Stimulated activated CD4-positive, alpha-beta T cell treated with anti-CD3 and anti-CD28 coated beads, Interleukin-15, amount 100 ng/mL, for 1 hour (primary cell): ENCODE results near the gene CEP83.

Source experiments
- DNase-seq, 2 donors: peaks; one replicate each; pipeline ENCODE4 v3.0.0-alpha.2; 2020; ENCODE audit warnings: low read depth in 1 of 2, low spot score in 1 of 2

CEP83 gene

DNA sequence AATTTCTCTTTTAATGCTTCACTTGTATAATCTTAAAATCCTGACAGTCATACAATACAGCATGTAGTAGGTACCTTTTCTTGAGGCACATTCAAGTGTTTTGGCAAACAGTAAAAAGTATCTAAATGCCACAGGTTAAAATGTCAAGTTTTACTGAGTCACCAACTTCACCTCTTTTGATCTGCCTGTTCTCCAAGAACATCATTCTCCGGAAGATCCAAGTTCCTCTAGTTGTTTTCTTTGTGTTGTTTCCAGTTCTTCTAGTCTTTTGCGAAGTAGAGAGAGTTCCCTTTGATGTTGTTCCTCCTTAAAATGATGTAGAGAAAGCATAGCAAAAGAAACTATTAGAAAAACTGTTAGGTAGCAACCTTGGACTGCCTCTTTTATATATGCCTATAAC, 151.1 kb downstream of the CEP83 start:
- DNase-seq: no peak

DNA sequence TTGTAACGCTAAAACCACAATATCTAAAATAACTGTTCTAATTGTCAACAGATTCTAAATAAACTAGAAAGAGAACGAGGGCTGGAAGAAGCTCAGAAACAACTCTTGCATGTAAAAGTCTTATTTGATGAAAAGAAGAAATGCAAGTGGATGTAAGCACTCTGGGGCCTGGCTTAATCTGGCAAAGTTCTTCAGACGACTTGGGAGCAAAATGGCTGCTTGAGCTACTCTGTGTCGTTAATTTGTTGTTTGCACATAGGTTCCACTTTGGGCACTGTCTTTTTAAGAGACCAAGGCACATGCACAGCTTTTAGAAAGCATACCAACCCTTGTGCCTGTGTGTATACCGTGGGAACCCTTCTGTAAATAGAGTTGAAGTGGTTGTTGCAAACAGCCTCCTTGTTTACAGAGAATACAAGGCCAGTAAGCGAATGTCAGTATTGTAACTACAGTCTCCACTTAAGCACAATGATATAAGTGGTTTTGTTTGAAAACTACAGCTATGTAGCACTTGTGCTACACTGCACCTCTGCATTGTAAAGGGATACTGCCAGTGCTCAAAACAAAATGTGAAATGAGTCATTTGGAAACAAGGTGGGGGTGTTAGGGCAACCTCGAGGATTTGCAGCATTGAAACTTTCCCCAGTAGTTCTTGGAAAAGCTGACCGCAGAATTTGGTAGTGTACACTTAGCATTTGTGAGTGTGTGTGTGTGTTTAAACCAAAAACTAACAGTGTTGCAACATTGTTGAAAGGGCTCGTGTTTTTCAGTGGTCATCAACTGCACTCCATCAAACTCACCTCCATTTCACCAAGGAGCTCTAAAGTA, 154.3 kb downstream of the CEP83 start:
- no peak for DNase-seq

DNA sequence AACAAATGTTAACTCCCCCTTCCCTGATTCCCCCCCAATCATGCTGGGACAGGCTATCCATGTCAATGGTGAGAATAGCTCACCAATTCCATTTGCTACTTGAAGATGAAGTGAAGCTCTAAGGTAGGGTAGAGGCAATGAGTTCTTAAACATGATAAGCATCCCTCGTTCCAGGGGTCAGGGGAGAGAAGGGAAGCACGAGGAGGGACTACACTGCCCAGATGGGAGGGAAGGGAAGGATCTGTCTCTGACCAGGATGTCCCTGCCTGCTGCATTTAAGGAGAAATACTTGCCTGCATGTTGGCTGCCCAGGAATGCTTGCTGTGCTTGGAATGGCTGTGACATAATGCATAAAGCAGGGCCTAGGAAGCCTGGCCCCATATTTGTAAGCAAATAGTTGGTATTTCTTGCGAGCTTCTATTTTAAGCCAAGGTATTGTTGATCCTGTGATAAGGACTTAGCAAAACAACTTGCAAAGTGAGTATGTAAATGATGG, 155.1 kb downstream of the CEP83 start:
- DNase-seq: no peak

DNA sequence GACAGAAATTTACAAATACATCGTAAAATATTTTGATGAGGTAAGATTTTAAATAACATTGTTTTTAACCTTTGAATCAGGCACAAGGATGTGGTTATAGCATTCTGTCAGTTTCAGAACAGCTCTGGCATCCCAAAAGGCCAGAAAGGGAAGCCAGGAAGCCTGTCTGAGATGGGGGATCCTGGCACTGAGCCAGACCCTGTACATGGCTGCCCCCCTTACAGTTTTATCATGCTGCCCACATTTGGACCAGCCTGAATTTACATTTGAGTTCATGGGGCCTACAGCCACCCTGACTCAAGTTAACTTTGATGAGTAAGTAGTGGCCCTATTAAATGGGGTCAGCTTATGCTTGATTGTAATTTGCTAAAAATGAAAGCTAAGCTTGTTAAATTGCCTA, 155.7 kb downstream of the CEP83 start:
- no peak for DNase-seq

DNA sequence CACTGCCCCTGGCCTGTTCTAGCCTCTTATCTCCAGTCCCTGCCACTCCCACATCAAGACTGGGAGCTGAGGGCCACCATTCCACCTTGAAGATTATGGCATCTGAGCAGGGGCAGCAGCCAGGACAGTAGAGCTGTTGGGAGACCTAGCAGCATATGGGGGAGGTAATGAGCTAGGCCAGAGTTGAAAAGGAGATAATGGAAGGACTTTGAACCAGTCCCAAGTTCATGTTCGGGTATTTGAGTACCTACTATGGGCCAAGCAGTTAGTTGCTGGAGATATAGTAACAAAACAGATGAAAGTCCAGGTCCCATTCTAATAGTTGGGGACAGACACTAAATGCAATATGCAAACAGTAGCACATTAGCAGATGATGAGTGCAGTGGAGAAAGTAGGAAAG, 159.8 kb downstream of the CEP83 start:
- DNase-seq: no peak

DNA sequence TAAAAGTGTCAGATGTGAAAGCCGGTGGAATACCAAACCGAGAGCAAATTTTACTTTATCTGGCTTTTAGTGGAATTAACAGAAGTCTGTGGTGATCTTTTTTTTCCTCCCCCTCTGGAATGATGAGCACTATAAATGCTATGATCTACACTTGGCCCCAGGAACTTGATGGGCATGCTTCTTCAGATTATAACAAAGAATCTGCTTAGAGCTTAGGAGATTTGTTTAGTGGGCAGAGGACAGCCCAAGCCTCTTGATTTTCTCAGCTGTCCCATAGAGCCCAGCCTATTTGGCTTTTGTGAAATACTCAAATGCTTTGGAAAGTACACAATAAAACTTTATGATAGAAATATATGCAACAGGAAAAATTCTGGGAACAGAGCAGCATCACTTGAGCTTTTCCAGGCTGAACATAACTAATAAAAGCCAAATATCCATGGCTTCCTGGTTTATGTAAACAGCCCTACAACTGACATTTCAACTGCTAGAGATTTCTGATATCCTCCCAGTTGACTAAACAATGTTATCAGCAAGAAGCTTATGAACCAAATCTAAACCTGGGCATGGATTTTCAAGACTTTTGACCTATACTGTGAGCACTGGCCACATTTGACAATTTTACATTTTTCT, 161.7 kb downstream of the CEP83 start:
- DNase-seq: no peak

DNA sequence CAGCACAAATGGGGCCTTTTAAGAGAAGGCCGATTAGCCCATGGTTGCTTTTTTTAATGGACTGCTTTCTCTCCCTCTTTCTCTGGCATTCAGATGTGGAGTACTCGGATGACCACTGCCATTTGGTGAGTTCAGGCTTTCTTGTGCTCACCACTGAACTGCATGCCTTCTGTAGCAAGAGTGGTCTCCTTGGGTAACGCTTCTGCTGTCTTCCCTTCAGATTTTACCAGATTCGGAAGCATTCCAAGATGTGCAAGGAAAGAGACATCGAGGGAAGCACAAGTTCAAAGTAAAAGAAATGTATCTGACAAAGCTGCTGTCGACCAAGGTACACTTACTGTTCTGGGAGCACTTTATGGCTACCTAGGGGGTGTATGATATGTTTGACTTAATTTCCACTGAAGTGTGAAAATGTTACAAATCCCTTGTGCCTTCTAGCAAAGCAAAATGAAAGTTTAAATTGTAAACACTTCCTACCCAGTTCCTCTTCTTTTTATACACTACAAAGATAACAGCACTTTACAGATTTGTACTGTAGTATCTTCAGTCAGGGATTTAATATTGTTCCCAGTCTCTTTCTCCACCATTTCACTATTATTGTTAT, 162.5 kb downstream of the CEP83 start:
- DNase-seq: no peak

DNA sequence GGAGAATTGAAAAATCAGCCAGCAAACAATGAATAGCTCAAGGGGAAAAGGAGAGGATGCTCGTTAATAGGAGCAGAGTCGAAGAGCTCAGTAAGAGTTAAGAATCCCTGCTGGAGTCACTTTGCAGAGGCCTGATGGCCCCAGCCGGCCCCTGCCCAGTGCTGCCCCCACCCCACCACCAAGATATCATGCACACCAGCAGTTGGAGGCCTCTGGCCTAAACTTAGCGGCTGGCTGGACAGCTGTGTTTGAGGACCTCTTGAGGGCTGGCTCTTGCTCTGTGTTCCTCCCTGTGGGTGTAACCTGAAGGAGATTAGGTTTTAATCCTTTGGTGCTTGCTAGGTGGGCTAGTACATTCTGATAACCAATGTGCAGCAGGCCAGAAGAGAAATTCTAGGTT, 169.3 kb downstream of the CEP83 start:
- no peak for DNase-seq

DNA sequence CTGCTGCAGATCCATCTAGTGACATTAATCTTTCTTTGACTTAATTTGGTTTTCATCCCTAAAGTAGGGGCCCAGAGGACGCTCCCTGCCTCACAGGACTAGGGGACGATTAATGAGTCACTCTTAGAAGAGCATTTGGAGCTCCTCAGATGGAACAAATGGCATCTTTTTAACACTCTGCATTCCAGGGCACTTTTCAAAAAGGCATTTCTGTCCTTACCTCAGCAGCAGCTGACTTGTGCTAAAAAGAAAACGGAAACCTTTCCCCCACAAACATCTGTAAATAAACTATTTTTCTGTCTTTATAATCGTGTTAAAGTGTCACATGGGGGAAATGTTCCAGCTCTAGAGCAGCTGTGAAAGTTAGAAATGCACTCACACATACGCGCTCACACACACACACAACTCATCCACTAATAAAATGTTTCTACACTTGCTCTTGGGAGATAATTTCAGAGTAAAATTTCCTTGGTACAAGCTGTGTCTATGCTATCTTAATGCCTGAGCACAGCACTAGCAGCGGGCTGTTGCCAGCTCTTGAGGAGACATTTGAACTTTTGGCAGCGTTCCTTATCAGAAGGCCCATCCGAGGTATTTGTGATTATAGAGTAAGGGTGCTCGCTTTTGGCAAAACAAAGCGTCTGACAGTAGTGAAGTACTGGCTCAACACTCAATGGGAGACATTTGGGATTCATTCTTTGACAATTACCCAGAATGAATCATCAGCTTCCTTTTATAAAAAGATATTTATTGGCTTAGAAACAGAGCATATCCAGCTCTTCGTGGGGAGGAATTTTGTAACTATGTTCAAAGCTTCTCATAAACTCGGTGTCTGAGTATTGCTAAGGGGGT, 170.0 kb downstream of the CEP83 start:
- no peak for DNase-seq

DNA sequence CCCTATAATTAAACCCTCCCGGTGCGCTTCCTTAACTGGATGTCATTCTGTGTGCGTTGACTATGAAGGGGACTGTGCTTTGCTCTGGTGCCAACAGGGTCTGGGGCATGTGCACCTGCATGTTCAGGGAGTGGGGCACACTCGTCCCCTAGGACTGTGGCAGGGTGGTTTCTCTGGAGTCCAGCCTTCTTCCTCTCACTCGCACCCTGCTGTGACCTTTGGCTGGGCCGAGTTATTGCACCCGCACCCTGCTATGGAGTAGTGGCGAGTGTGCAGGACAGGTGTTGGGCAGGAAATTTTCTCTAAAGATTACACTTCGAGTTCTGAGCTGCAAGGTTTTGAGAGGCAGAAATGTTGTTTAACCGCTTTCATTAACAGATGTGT, 172.4 kb downstream of the CEP83 start:
- no peak for DNase-seq

DNA sequence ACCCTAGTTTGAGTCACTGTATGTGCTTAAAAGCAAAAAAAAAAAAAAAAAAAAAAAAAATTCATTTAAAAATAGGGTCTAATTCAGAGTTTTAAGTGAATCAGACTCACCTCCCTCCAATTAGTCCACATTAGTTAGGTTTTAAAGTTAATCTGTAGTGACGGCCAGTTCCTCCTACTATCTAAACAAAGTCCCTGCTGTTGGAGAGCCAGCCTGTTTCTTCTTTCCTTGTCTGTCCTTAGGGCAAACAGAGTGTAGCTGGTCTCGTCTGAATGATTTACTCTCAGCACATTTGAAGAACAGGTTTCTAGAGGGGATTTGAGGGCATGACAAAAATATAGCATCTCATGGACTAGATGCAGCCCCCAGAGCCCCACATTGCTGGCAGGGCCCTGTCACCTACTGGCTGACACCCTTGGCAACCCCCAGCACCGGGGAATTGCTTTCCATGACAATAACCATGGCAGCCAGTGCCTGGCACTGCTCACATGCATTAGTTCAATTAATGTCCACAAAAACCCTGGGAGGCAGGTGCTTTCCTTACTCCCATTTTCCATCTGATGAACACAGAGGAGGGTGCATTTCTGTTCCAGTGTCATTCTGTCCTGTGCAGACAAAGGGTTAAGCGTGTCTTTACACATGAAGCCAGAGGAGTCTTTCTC, 173.0 kb downstream of the CEP83 start:
- DNase-seq: no peak

DNA sequence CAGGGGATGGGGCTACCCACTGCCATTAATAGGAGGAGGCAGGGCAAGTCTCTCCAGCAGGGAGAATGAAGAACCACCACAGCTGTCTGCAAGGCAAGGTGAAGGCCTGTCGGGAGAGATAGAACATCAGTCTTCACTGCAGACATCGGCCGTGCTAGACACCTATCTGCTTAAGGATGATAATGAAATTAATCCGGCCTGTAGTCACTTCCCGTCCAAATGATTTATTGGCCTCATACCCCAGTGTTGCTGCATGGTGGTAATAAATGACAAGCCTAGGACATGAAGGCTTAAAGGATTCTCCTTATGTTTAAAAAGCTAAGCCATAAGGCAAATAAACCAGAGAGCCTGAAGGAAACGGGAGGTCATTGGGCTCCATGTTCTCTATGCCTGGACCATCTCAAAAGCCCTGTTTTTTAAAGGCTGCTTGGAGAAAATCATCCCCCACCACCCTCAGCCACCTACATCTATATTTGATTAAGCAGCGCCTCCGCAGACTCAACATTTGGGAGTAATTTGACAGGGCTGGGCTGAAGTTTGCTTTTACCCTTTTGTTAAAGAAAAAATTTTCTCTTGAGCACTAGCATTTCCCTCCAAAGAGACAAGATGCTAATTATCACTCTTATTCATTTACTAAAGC, 173.6 kb downstream of the CEP83 start:
- no peak for DNase-seq

DNA sequence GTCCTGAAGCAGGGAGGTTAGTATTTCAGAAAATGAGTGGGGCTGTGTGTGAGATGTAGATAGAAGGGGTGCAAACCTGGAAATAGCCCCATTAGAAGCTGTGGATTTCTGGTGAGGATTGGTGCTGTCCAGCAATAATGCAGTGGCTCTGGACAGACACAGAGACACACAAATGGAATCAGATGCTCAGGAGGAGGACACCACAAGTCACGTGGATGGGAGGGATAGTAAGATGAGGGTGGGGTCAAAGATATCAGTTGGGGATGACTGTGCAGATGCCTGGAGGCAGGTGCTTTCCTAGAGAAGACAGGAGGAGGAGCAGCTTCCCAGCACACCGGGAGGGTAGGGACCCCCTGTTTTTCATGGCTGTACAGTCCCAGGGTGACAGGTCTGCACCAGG, 174.8 kb downstream of the CEP83 start:
- no peak for DNase-seq

DNA sequence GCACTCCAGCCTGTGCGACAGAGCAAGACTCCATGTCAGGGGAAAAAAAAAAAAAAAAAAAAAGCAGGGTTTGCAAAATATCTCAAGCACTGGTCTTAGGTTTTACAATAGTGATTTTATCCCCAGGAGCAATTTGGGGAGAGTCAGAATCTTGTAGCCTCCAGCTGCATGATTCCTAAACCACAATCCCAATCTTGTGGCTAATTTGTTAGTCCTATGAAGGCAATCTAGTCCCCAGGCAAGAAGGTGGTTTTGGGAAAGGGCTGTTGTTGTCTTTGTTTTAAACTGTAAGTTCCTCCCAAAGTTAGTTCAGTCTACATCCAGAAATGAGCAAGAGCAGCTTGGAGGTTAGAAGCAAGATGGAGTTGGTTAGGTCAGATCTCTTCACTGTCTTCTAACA, 175.6 kb downstream of the CEP83 start:
- DNase-seq: no peak

DNA sequence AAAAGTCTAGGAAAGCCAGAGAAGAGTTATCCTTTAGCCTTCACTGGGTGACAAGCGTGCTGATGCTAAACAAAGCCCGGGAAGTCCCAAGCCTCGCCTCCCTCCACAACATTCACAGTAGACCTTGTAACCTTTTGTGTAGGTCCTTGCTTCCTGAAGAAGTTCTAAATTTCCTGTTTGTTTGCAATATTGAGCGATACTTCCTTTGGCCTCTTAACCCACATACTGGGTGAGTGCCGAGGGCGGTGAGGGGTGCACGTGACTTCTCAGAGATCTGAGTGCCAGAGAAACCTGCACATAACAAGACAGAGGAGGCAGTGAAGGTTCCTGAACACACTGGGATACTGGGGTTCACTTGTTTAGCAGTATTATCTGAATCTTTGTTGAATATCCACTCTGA, 177.0 kb downstream of the CEP83 start:
- no peak for DNase-seq

DNA sequence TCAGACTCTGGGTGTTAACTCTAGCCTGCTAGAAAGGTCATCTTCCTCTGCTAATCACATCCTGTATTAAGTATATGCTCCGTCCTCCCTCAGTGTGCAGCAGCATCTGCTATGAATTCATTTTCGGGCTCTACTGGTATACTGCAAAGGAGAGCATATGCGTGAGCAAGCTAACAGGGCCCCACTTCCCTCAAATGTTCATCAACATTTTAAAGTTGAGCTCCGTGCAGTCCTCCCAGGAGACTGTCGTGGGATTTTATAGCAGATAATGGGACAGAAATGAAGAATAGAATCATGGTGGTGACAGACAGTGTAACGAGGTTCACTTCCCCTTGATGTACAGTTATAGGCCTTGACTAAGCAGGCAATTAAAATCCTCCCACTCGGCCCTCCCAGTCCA, 179.6 kb downstream of the CEP83 start:
- DNase-seq: no peak

DNA sequence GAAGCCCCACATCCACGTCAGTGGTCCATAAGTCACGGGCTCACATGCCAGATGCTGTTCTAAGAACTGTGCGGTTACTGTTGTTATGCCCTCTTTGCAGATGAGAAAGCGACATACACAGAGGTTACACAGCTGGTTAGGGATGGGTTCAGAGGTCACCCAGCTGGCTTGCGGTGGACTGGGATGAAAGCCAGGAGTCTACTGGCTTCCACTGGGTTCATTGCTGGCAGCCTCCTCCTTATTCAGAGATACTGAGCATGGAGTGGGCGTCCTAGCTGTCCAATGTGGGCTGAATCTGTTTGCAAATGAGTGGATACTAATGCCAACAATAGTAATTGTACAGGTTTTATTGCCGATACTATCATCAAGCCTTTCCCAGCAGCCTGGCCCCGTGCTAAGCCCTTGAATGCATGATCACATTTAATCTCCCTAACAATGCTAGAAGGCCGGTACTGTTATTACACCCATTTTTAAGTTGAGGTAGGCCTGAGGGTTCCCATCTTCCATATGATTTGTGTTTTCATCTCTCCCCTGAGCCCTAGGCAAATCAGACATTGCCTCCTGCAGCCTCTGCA, 182.2 kb downstream of the CEP83 start:
- DNase-seq: no peak

DNA sequence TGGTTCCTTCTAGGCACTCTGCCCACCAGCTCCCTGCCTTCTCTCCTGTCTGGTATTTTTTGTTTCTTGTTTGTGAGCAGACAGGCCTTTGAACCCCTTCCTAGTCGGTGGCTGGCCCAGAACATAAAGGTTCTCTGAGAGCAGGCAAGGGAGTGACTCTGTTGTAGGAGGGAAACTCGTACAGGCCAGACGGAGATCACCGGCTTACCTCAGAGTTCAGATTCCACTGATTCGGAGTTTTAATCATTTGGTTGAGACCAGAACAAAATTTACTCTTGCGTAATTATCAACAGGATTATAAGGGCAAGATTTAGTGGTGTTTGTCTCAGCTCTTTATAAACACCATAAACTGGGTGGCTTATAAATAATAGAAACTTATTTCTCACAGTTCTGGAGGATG, 182.9 kb downstream of the CEP83 start:
- DNase-seq: no peak

DNA sequence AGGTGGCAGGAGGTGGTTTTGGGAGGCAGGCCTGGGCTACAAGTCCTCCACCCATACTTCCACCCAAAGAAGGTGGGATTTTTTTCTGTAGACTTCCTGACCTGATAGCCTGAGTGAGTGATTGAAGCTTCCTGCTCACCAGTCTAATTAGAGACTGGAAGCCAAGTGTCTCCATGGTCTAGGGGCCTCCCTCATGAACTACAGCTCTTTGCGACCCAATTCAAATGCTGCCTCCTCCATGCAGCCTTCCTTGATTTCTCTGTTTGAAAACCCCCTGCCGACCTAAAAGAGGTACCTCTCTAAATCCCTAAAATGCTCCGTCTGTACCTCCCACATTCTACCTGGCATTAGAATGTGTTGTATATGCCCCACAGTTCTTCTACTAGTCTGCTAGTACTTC, 186.4 kb downstream of the CEP83 start:
- no peak for DNase-seq

DNA sequence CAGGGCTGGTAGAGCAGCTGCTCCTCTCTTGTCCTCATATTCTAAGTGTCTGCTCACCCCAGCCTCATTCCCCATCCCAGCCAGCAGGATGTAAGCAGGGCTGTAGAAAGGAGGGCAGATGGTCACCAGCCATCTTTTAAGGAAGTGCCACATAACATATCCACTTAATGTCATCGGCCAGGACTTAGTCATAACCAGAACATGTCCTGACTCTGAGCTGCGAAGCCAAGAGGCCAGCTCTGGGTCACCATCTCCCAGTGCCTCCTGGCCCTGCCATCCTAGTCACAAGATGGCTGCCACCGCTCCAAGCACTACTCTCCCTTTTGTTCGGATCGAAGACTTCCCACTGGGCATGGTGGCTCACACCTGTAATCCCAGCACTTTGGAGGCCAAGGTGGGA, 187.4 kb downstream of the CEP83 start:
- DNase-seq: no peak
